ENCODE results near the gene RPL18A. TPM values are rescaled to one million over a fixed set of nuclear protein-coding genes. Genes with fewer than 3 reads are reported as not detected.

The RPL18A gene
- total RNA-seq, 1 experiment from 2014 or later: 1,352 TPM

GRCh38 chr19:17902701-17903100 is 43.0 kb downstream of the RPL18A start:
- TF ChIP-seq, protein P1, sequence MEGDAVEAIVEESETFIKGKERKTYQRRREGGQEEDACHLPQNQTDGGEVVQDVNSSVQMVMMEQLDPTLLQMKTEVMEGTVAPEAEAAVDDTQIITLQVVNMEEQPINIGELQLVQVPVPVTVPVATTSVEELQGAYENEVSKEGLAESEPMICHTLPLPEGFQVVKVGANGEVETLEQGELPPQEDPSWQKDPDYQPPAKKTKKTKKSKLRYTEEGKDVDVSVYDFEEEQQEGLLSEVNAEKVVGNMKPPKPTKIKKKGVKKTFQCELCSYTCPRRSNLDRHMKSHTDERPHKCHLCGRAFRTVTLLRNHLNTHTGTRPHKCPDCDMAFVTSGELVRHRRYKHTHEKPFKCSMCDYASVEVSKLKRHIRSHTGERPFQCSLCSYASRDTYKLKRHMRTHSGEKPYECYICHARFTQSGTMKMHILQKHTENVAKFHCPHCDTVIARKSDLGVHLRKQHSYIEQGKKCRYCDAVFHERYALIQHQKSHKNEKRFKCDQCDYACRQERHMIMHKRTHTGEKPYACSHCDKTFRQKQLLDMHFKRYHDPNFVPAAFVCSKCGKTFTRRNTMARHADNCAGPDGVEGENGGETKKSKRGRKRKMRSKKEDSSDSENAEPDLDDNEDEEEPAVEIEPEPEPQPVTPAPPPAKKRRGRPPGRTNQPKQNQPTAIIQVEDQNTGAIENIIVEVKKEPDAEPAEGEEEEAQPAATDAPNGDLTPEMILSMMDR (IDR thresholded peaks at IDR 0.05): no peak
- TF ChIP-seq TCF7L2 (IDR thresholded peaks at IDR 0.05; ENCODE audit: low read depth, low read length) (no peak), POLR2AphosphoS5 (IDR thresholded peaks at IDR 0.05; ENCODE audit: low read depth, low read length) (no peak), SIN3A (IDR thresholded peaks at IDR 0.05; ENCODE audit: borderline replicate concordance, insufficient read depth, low read depth, low read length) (no peak)
- TF ChIP-seq, protein P2, sequence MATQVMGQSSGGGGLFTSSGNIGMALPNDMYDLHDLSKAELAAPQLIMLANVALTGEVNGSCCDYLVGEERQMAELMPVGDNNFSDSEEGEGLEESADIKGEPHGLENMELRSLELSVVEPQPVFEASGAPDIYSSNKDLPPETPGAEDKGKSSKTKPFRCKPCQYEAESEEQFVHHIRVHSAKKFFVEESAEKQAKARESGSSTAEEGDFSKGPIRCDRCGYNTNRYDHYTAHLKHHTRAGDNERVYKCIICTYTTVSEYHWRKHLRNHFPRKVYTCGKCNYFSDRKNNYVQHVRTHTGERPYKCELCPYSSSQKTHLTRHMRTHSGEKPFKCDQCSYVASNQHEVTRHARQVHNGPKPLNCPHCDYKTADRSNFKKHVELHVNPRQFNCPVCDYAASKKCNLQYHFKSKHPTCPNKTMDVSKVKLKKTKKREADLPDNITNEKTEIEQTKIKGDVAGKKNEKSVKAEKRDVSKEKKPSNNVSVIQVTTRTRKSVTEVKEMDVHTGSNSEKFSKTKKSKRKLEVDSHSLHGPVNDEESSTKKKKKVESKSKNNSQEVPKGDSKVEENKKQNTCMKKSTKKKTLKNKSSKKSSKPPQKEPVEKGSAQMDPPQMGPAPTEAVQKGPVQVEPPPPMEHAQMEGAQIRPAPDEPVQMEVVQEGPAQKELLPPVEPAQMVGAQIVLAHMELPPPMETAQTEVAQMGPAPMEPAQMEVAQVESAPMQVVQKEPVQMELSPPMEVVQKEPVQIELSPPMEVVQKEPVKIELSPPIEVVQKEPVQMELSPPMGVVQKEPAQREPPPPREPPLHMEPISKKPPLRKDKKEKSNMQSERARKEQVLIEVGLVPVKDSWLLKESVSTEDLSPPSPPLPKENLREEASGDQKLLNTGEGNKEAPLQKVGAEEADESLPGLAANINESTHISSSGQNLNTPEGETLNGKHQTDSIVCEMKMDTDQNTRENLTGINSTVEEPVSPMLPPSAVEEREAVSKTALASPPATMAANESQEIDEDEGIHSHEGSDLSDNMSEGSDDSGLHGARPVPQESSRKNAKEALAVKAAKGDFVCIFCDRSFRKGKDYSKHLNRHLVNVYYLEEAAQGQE (IDR thresholded peaks at IDR 0.05; ENCODE audit: insufficient read depth in 1 of 2, low read depth in 2 of 2, low read length in 1 of 2): no peak
- H3K9me3 ChIP-seq (ENCODE audit: control insufficient read depth, insufficient read depth, low read depth, low read length): no peaks in the 10 kb centered on the region
- no TSS peak for BruUV-seq (replicated peaks)
- CTCF ChIA-PET: no interaction called here
- H3K4me1 ChIP-seq (ENCODE audit: control insufficient read depth, insufficient read depth, low read length): no peaks in the 10 kb centered on the region
- no peak overlapping the region for H3K4me3 ChIP-seq (ENCODE audit: low read depth in 2 of 2, low read length in 2 of 2)
- intact Hi-C loops (cut with micrococcal nuclease; ENCODE audit: unreplicated experiment): no loop called here
- in situ Hi-C loops (cut with HindIII; ENCODE audit: low pct_unique_long_range_greater_than_20kb, low sequenced_read_pairs): no loop called here
- no peaks in the 10 kb centered on the region for H3K27me3 ChIP-seq (ENCODE audit: control insufficient read depth, insufficient read depth, low read length)
- H3K27ac ChIP-seq (ENCODE audit: low read length): no peak overlapping the region
- no peak for DNase-seq (ENCODE audit: low read depth, low spot score)
- no peak for ATAC-seq
- H3K36me3 ChIP-seq (ENCODE audit: control insufficient read depth, insufficient read depth, low read length): no peaks in the 10 kb centered on the region
- POLR2A ChIA-PET: no interaction called here

DNA sequence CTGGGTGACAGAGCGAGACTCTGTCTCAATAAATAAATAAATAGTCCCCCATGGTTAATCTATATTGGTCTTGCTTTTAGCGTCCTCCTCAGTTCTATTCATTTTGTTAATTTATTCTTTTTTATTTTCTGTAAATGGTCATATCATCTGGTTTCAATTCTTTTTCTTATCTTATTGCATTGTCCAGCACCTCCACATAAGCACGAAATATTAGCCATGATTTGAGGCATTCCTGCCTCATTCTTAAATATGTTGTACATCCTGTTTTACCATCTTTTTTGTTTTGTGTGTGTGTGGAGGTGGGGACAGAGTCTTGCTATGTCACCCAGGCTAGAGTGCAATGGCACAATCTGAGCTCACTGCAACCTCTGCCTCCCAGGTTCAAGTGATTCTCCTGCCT is 48.5 kb downstream of the RPL18A start:
- ATAC-seq: no peak
- Histone ChIP-seq H3K27ac (ENCODE audit: low read length) (no peak overlapping the region), H3K36me3 (ENCODE audit: control insufficient read depth, insufficient read depth, low read length) (no peaks in the 10 kb centered on the region), H3K4me3 (ENCODE audit: low read depth in 2 of 2, low read length in 2 of 2) (no peak overlapping the region), H3K4me1 (ENCODE audit: control insufficient read depth, insufficient read depth, low read length) (peaks cover 4% of the 10 kb centered on the region; the same call in 1 of the 2 replicates), H3K9me3 (ENCODE audit: control insufficient read depth, insufficient read depth, low read depth, low read length) (no peaks in the 10 kb centered on the region), H3K27me3 (ENCODE audit: control insufficient read depth, insufficient read depth, low read length) (no peaks in the 10 kb centered on the region)
- intact Hi-C loops (cut with micrococcal nuclease; ENCODE audit: unreplicated experiment): no loop called here
- no TSS peak for BruUV-seq (replicated peaks)
- ChIA-PET CTCF (no interaction called here), POLR2A (no interaction called here)
- no peak for DNase-seq (ENCODE audit: low read depth, low spot score)
- TF ChIP-seq, protein P1 (IDR thresholded peaks at IDR 0.05): no peak
- TF ChIP-seq SIN3A (IDR thresholded peaks at IDR 0.05; ENCODE audit: borderline replicate concordance, insufficient read depth, low read depth, low read length): no peak
- no peak for TF ChIP-seq TCF7L2 (IDR thresholded peaks at IDR 0.05; ENCODE audit: low read depth, low read length)
- no peak for TF ChIP-seq POLR2AphosphoS5 (IDR thresholded peaks at IDR 0.05; ENCODE audit: low read depth, low read length)
- TF ChIP-seq, protein P2 (IDR thresholded peaks at IDR 0.05; ENCODE audit: insufficient read depth in 1 of 2, low read depth in 2 of 2, low read length in 1 of 2): no peak
- in situ Hi-C loops (cut with HindIII; ENCODE audit: low pct_unique_long_range_greater_than_20kb, low sequenced_read_pairs): no loop called here

Data from Panc1 (cell line).